Measurements from ENCODE around the gene PRR7.

PRR7 gene

DNA sequence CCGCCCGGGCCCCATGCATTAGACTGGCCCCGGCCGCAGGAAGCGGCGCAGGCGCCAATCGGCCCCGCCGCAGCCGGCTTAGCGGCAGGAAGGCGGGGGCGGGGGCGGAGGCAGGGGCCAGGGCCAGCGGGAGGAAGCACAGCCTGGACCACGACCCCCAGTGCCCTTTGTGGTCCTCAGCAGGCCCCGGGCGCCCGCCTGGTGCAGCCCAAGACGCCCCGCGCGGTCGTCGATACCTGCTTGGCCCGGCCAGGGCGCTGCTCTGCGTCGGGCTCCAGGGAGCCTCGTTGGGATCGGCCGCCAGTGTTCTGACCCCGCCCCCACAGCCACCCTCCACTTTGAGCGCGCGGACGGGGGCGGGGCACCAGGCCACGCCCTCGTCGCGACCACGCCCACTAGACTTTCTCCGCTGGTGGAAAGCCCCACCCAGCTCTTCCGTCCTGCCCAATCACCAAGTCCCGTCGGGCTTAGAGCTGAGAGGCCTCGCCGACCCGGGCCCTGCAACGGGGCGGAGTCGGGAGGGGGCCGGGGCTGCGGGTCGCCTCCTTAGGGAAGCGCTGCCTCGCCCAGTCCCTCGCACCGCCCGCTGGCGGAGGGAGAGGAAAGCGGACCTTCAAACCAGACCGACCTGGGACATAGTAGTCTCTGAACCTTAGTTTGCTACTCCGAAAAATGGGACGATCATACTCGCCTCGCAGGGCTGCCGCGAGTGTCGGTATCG lies 50.8 kb downstream of the PRR7 start, which contains the start of gene PDLIM7:
TSS of gene PDLIM7 (minus strand) at position 313 of the 721 bp plus-strand sequence. CDS start 1,092 bp downstream, outside the sequence.
- DNase-seq (ENCODE audit: low read depth in 2 of 2, low spot score in 1 of 2), result peak; percentile 74 to 85

DNA sequence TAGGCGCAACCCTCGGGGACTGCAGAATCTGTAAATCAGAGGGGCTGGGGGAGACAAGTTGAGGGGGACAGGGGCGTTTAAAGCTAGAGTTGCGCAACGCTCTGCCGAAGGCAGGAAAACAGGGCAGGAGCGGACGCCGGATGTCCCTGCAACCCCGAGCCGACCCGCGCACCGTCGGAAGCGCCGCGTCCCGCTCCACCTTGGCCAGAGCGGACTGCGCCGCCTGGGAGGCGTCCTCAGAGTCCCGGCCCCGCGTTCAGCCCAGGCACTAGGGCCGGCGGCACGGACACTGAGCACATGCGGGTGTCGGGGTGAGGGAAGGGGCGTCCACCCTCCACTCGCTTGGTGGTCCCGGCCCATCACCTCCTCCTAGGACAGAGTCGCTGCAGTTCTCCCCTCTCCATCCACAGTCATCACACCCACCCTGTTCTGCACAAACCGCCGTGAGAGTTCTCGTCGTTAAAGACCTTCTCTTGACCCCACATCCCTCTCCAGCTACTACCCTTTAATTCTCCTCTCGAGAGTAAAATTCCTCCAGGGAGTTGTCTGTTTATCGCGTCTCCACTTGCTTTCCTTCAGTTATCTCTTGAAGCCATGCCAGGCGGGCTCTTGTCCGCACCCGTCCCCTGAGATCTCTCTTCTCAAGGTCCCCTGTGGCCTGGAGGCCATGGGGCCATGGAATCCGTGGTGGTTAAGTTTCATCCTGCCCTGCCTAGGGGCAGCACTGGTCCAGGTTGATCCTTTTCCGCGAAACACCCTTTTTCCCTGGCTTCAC lies 51.6 kb downstream of the PRR7 start:
- DNase-seq (ENCODE audit: low read depth in 2 of 2, low spot score in 1 of 2), result no peak

DNA sequence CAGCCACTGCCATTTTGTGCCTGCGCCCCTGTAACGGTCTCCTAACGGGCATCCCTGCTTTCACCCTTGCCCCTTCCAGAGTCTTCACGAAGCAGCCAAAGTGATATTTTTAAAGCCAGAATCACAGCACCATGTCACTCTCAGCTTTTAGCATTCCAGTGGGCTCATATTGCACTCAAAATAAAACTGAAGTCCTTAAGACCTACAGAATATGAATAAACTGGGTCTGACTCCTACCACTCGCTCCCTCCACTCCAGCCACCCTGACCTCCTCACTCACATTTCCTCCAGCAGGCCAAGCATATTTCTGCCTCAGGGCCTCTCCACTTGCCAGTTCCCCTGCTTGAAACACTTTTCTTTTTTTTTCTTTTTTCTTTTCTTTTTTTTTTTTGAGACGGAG lies 53.2 kb downstream of the PRR7 start:
- DNase-seq (ENCODE audit: low read depth in 2 of 2, low spot score in 1 of 2), result no peak

DNA sequence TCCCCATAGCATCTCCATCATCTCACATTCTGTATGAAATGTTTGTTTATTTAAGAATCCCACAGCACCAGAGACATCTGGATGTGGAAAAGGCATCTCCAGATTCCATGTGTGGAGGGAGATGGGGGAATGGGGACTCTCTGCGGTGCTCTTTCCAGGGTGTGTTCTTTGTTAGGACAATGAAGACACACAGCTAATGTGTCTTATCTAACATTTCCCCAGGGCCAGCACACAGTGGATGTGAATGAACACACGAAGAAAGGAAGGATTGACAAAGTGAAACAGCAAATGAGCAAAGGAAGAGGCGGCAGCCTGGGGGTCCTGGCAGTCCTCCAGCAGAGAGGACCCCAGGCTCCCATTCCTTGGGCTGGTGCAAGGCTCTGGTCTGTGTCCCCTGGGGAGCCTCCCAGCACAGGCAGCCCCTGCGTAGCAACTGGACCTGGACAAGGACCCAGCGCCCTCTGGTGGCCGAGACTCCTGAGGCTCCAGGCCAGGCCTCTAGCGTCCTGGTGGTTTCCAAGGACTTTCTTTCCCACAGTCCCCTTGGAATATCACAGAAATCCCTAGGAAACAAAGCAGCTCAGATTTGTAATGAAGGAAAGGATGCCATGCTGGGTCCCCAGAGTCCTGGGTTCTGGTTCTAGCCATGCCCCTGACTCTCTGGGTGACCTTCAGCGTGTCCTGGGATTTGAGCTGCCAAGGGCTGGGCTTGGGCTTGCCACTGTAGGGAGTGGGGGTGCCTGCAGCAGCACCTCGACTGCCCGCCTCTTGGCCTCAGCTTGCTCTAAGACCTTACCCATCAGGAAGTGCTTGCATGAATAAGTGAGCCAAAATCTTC lies 54.3 kb downstream of the PRR7 start:
- peak; percentile 70 to 87 for DNase-seq (ENCODE audit: low read depth in 2 of 2, low spot score in 1 of 2)

DNA sequence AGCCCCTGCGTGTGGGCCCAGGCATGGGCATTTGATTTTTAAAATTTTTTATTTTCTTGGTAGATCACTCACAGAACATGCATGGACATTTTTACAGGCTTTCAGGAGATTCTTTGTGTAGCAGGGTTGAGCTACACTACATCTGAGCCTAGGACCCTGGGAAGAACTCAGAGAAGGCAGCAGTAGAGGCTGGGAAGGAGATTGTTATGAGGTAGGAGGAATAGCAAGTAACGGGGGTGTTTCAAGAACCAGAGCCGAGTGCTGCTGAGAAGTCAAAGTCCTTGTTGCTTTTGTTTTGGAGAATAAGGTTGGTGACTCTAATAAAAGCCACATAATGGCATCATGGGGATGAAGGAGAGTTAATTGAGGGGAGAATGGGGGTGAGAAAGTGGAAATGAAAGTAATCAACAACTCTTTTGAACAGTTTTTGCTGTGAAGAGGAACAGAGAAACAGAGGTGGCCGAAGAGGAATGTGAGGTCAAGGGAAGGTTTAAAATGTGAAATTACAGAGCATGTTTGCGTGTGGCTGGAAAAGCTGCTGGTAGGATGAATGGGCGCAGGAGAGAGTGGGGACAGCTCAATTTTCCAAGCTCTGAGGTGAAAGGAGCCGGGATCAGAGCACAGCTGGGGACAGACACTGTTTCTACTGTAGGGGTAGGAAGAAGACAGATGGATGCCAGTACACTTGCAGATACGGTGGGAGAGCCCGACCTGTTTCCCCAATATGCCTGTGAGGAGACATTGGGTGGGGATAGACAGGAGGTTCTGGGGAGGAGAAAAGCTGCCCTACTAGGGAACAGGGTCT lies 55.5 kb downstream of the PRR7 start:
- DNase-seq (ENCODE audit: low read depth in 2 of 2, low spot score in 1 of 2), result no peak

DNA sequence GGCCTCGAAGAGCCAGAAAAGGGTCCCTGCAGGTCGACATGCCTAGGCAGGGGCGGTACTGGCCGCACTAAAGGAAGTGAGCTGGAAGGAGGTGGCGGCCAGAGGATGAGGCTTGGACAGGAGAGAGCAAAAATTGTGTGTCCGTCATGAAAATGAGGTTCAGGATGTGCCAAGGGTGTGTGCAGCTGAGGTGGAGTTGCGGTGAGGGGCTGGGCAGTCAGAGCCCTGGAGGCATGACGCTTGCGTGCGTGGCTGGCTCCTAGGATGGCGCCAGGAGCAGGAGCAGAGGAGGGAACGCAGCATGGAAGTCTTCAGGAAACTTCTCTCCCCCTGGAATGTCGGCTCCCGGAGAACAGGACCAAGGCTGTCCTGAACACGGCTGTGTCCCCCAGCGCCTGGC lies 56.3 kb downstream of the PRR7 start:
- DNase-seq (ENCODE audit: low read depth in 2 of 2, low spot score in 1 of 2), result no peak

DNA sequence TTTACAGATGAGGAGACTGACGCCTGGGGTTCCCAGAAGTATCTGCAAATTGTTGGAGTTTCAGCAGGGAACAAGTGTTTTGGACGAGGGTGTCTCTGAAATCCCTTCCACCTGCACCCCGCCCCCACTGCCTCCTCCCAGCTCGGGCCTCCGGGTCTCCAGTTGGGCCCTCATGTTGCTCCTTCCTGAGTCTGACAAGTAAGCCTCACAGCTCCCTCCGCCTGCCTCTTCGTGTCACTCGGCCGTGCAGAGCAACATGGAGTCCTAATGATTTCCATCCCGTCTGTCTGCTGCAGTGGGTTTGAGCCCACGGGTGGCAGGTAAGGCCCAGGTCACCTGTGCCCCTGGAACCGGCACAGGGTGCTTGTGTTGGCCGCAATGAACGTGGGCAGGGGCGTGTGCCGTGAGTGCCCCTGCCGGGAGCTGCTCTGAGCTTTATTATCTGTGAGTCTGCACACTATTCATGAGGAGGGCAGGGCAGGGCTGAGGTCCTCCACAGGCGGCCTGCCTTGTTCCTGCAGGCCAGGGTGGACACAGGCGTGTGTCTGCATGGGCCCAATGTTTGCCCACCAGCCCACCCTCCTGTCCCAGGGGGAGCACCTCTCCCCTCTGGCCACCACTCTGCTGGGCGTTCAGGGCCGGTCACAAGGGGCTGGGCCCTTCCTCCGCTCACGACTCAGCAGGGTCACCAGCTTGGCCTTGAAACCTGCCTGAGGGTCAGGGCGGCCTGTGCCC lies 56.9 kb downstream of the PRR7 start:
- DNase-seq (ENCODE audit: low read depth in 2 of 2, low spot score in 1 of 2), result no peak

DNA sequence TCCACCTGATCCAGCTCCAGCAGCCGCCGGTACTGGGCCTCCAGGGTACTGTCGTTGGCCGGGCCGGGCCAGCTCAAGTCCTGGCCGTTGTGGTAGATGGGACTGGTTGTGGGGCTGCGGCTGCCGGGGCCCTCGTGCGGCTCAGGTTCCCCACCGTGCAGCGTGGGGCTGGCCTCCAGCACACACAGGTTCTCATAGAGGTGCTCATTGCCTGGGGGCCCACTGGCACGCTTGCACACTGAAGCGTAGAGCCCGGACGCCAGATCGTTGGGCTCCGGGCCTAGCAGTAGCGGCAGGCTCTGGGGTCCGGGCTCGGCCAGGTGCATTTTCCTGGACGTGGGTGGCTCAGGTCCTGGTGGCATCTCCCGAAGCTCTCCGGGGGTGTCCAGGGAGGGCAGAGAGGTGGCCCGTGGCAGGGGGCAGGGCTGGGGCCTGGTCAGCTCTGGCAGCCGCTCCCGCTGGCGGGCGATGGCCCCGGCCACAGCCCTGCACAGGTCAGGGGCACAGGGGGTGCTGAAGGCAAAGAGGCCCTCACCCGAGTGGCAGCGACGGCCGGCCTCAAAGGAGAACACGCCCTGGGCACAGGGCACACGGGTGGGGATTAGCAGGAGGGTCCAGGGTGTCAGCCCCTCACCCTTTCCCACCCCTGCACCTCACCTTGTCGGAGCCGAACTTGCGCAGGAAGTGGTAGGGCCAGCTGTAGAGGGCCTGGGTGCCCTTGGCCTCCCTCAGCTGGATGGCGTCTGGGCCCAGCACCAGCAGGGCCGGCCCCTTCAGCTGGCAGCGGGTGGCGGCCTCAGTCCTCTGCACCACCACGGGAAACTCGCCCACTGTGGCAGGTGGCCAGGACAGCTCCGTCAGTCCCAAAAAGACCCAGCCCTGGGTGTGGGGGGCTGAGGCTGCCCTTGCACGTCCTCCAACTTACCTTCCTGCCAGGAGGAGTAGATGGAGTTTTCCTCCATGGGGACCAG lies 57.8 kb downstream of the PRR7 start:
- DNase-seq (ENCODE audit: low read depth in 2 of 2, low spot score in 1 of 2), result no peak

DNA sequence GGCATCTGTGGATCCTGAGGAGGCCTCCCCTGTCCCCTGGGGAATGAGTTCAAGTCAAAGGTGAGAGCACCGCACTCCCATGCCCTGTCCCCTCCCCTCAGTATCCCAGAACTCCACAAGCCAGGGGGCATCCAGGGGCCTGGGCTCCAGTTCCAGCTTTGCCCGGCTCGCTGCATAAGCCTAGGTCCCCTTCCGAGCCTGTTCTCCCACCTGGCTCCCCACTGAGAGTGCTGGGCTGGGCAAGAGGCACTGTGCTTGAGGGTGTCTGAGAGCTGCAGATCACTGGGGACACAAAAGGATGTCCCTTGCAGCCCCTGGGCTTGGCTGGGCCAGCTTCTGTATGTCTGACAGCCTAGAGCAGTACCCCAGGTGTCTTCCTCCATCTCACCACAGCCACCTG lies 58.5 kb downstream of the PRR7 start:
- DNase-seq (ENCODE audit: low read depth in 2 of 2, low spot score in 1 of 2), result no peak
